ENCODE measurements around the gene PCSK2. TPM values are rescaled to one million over a fixed set of nuclear protein-coding genes. Genes with fewer than 3 reads are reported as not detected.

PCSK2 gene
- total RNA-seq, 1 donor from 2014 or later = not detected

DNA sequence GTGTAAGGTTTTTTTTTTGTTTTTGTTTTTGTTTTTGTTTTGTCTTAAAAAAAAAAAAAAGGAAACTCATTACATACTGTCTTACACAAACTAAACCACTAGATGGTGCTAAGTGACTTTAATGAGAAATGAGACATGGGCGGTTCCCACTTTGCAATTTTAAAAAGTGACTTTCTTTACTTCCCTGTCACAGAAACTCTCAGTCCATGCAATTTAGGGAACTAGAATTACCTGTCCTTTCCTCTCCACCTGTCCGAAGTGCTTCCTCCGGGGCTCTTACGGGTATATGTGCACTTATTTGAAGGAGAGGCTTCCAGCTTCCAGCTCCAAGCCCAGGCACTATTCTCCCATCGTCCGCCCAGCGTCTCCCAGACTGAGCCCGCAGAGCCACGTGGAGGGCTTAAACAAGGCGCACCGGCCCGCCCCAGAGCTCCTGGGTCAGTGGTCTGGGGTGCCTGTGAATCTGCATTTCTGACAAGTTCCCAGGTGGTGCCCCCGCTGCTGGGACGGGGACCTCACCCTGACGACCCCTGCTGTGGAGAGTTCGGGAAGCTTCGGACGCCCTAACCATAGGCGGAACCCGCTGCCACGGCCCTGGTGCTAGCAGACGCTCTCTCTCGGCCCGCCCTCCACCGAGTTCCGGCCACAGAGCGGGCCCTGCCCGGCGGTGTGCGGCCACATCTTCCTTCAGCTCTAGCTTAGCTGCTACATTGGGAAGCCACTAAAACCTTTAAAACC is 278.2 kb downstream of the PCSK2 start:
- intact Hi-C loops (cut with micrococcal nuclease) = loop anchor here (1.0 to 5.0 kb wide), 10 partner anchors 32 to 772 kb away; partner anchors contain the start of genes DSTN, MGME1, RRBP1 and SNX5
- DNase-seq (ENCODE audit: low spot score) = peak; percentile 67
- Mint-ChIP-seq H3K9me3 (no peaks in the 10 kb centered on the region), H3K27me3 (ENCODE audit: low read depth) (peaks cover 10% of the 10 kb centered on the region), H3K27ac (peak overlapping the region; percentile 88), H3K36me3 (ENCODE audit: low read depth) (no peaks in the 10 kb centered on the region), H3K4me1 (ENCODE audit: low read depth) (peaks cover 42% of the 10 kb centered on the region), H3K4me3 (ENCODE audit: low read depth) (peak overlapping the region; percentile 83)

DNA sequence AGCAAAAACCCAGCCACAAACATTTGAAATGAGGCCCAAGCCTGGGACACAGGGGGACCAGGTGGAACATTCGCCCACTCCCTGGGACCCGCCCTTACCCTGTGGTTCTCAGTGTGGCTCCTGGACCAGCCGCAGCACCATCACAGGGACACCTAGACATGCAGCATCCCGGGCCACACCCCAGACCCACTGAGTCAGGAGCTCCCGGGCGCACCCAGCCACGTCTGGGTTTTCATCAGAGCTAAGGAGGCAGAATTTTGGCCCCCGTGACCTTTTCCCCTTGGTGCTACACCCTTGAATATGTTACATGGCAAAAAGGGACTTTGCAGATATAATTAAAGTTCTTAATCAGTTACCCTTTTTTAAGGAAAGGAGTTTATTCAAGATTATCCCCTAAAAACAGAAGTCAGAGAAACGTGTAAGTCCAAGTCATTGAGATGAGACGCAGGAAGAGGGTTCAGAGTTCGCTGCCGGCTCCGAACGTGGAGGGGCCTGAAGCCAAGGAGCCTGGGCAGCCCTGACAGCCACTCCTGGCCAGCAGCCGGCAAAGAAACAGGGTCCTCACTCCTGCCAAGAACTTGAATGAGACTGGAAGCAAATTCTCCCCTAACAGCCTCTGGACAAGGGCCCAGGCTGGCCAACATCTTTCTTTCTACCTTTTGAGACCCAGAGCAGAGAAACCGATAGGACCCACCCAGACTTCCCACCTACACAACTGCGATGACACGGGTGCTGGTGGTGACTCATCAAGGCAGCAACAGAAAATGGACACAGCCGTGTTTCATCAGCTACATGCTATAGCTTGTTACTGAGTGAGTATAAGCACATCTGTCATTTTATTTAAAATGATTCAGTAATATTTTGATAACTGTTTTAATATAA is 279.0 kb downstream of the PCSK2 start:
- intact Hi-C loops (cut with micrococcal nuclease) = loop anchor here (1.0 to 5.0 kb wide), 11 partner anchors 24 to 771 kb away; partner anchors contain the start of genes DSTN, MGME1, RRBP1 and SNX5
- H3K9me3 Mint-ChIP-seq = no peaks in the 10 kb centered on the region

DNA sequence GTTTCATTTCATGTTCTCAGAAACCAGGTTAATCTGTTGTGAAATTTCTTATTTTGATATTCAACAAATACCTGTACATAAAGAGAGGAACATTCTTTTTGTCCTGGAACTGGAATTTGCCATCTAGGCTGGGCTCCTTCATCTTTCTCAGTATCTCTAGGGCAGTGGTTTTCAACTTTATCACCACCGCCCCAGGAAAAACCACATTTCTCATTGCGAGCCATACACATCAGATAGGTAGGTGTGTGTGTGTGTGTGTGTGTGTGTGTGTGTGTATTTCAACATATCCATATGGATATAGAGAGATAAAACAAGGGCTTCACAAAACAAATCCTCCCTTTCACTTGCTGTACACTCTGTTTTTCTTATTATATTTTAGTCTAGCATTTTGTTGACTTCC is 280.2 kb downstream of the PCSK2 start:
- intact Hi-C loops (cut with micrococcal nuclease) = loop anchor here (5.0 kb wide), 2 partner anchors 175 to 460 kb away; partner anchors contain the start of genes MGME1, RRBP1 and SNX5
- Mint-ChIP-seq H3K4me3 (ENCODE audit: low read depth) (no peak overlapping the region), H3K36me3 (ENCODE audit: low read depth) (no peaks in the 10 kb centered on the region), H3K27ac (peak overlapping the region; percentile 13), H3K4me1 (ENCODE audit: low read depth) (peaks cover 53% of the 10 kb centered on the region), H3K9me3 (no peaks in the 10 kb centered on the region), H3K27me3 (ENCODE audit: low read depth) (peaks cover 10% of the 10 kb centered on the region)
- no peak for DNase-seq (ENCODE audit: low spot score)

More for the DNA sequence above, 279.0 kb downstream of the PCSK2 start:
- Mint-ChIP-seq H3K27me3 (ENCODE audit: low read depth) (peaks cover 10% of the 10 kb centered on the region), H3K27ac (peak overlapping the region; percentile 88), H3K4me1 (ENCODE audit: low read depth) (peaks cover 43% of the 10 kb centered on the region), H3K36me3 (ENCODE audit: low read depth) (no peaks in the 10 kb centered on the region), H3K4me3 (ENCODE audit: low read depth) (peak overlapping the region; percentile 83)
- DNase-seq (ENCODE audit: low spot score) = peak; percentile 24

DNA sequence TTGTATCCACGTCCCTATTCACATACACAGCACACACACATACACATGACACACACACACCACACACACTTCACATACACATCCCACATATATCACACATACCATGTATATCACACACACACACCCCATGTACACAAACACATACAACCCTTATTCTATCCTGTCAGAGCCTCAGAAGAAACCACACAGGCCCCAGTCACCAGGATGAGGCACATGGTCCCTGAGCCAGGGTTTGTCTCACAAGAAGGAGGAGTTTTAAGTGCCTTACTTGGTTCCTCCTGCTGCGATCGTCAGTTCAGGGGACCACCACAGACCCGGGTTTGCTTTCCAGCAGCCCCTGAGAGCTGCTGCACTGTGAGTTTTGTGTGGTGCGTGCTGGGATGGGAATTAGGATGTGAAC is 280.7 kb downstream of the PCSK2 start:
- DNase-seq (ENCODE audit: low spot score) = no peak
- no peak overlapping the region for H3K4me3 Mint-ChIP-seq (ENCODE audit: low read depth)
- intact Hi-C loops (cut with micrococcal nuclease) = loop anchor here (5.0 kb wide), 2 partner anchors 175 to 460 kb away; partner anchors contain the start of genes MGME1, RRBP1 and SNX5
- H3K36me3 Mint-ChIP-seq (ENCODE audit: low read depth) = no peaks in the 10 kb centered on the region
- H3K27ac Mint-ChIP-seq = peak overlapping the region; percentile 13
- peaks cover 7% of the 10 kb centered on the region for H3K27me3 Mint-ChIP-seq (ENCODE audit: low read depth)
- H3K9me3 Mint-ChIP-seq = no peaks in the 10 kb centered on the region
- H3K4me1 Mint-ChIP-seq (ENCODE audit: low read depth) = peaks cover 55% of the 10 kb centered on the region

DNA sequence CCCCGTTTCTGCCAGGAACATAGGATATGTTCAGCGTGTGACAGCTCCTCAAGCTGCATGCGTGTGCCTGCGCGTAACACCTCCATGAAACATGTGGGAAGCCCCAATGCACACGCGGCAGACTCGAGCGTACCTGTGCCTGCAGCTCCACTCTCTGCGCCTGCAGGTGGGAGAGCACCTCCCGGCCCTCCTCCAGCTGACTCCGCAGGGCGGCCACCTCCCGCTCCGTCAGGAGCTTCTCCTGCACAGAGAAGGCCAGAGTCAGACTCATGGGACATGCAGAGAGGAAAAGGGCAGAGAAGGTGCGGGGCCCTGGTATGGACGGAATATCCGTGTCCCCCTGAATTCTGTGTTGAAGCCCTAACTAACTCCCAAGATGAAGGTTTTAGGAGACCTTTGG is 281.9 kb downstream of the PCSK2 start:
- intact Hi-C loops (cut with micrococcal nuclease) = loop anchor here (5.0 kb wide), 2 partner anchors 174 to 459 kb away; partner anchors contain the start of genes MGME1, RRBP1 and SNX5
- no peak for DNase-seq (ENCODE audit: low spot score)
- no peak overlapping the region for H3K4me3 Mint-ChIP-seq (ENCODE audit: low read depth)
- H3K9me3 Mint-ChIP-seq = no peaks in the 10 kb centered on the region
- H3K27me3 Mint-ChIP-seq (ENCODE audit: low read depth) = peaks cover 9% of the 10 kb centered on the region
- H3K27ac Mint-ChIP-seq = no peak overlapping the region
- H3K4me1 Mint-ChIP-seq (ENCODE audit: low read depth) = peaks cover 50% of the 10 kb centered on the region
- H3K36me3 Mint-ChIP-seq (ENCODE audit: low read depth) = no peaks in the 10 kb centered on the region

DNA sequence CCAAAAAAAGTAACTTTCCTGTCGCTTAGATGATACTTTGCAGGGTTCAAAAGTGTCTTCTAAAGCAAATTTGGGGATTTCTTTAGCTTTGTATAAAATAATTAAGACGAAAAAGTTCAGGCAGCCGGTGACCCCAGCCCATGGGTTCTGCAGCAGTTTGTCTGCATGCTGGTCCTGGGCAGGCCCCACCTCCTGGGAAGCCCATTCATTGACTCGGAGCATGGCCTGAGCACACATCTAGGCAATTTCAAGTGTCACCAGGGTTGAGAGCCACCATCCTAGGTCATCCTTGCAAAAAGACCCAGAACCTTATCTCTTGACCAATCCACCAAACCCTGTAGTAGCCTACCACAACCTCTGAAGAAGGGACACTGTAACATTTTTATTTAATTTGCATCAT is 283.7 kb downstream of the PCSK2 start:
- Mint-ChIP-seq H3K27ac (no peak overlapping the region), H3K36me3 (ENCODE audit: low read depth) (no peaks in the 10 kb centered on the region), H3K4me3 (ENCODE audit: low read depth) (no peak overlapping the region), H3K27me3 (ENCODE audit: low read depth) (peaks cover 9% of the 10 kb centered on the region), H3K9me3 (no peaks in the 10 kb centered on the region), H3K4me1 (ENCODE audit: low read depth) (peaks cover 33% of the 10 kb centered on the region)
- DNase-seq (ENCODE audit: low spot score) = no peak
- intact Hi-C loops (cut with micrococcal nuclease) = no loop called here

DNA sequence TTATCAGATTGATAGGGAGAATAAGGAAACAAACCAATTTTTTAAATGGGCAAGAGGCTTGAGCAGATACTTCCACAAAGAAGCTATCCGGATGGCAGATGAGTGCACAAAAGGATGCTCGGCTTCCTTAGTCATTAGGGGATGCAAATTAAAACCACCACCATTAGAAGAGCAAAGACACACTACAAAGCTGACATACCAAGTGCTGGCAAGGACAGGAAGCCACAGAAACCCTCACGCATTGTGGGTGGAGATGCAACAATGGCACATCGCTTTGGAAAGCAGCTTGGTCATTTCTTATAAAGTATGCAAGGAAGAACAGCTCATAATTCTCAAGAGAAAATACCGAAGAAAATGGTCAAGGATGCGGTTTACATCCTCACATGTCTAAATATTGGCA is 284.6 kb downstream of the PCSK2 start:
- no peak for DNase-seq (ENCODE audit: low spot score)
- Mint-ChIP-seq H3K9me3 (no peaks in the 10 kb centered on the region), H3K27ac (no peak overlapping the region), H3K4me1 (ENCODE audit: low read depth) (peaks cover 26% of the 10 kb centered on the region), H3K27me3 (ENCODE audit: low read depth) (peaks cover 12% of the 10 kb centered on the region), H3K36me3 (ENCODE audit: low read depth) (no peaks in the 10 kb centered on the region), H3K4me3 (ENCODE audit: low read depth) (no peak overlapping the region)
- intact Hi-C loops (cut with micrococcal nuclease) = no loop called here

DNA sequence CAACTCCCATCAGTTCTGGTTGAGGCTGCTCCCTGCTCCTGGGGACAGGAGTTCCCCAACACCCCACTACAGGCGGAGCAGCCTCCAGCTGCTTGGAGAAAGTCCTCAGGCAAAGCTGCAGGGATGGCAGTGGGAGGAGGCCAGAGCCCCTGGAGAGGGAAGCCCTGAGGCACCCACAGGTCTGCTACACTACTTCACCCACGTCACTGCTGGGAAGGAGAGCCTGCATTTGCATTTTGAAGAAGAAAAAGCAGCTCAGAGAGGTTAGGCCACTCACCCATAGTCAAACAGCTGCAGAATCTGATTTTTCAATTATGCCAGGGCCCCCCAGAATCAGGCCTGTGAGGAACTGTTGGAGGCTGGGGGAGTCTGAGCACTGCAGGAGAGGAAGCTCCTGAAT is 287.1 kb downstream of the PCSK2 start:
- H3K27ac Mint-ChIP-seq = no peak overlapping the region
- no peak for DNase-seq (ENCODE audit: low spot score)
- peaks cover 8% of the 10 kb centered on the region for H3K27me3 Mint-ChIP-seq (ENCODE audit: low read depth)
- intact Hi-C loops (cut with micrococcal nuclease) = no loop called here
- peaks cover 20% of the 10 kb centered on the region for H3K4me1 Mint-ChIP-seq (ENCODE audit: low read depth)
- no peak overlapping the region for H3K4me3 Mint-ChIP-seq (ENCODE audit: low read depth)
- H3K36me3 Mint-ChIP-seq (ENCODE audit: low read depth) = no peaks in the 10 kb centered on the region
- no peaks in the 10 kb centered on the region for H3K9me3 Mint-ChIP-seq

DNA sequence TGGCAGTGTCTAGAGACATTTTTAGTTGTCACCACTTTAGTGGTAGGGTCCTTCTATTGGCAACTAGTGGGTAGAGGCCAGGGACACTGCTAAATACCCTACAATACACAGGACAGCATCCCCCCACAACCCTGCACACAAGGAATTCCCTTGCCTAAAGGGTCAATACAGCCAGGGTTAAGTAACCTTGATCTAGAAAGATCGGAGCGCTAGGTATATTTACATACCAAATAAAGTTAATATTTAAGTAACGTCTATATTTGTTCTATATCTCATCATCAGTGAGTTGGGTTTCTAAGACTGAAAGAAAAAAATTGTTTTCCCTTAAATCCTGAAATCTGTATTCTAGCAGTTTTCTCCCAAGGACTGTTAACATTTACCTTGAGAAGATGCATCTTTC is 288.2 kb downstream of the PCSK2 start:
- Mint-ChIP-seq H3K27me3 (ENCODE audit: low read depth) (peaks cover 8% of the 10 kb centered on the region), H3K4me1 (ENCODE audit: low read depth) (peaks cover 20% of the 10 kb centered on the region), H3K36me3 (ENCODE audit: low read depth) (no peaks in the 10 kb centered on the region), H3K4me3 (ENCODE audit: low read depth) (no peak overlapping the region), H3K9me3 (no peaks in the 10 kb centered on the region), H3K27ac (no peak overlapping the region)
- no peak for DNase-seq (ENCODE audit: low spot score)
- intact Hi-C loops (cut with micrococcal nuclease) = no loop called here

DNA sequence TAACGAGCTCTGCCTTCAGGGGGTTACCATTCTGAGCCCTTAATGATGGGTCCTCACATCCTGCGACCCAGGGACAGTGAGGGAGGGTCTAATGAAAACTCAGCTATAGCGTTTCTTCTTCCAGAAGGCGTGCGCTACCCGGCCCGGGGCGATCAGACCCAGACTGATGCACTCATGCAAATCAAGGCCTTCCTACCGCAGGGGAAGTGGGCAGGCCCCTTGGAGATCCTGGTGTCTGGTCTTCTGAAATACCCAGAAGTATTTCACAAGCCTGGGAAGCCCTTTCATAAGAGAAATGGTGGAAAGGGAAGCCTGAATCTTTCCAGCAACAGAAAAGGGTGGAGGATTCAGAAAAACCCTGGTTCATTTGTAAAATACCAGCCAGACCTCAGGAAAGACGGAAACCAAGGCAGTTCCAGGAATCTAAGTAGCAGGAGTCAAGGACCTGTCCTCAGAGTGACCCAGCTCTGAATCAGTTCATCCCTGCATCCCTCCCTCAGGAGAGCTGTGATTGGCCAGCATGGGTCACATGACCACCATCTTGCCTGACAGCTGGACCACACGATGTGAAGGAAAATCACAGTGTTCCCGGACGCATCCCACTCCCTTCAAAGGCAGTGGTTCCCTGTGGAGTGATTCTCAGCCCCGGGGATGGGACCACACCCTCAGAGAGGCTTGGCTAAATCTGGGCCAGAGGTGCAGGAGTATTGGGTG is 291.7 kb downstream of the PCSK2 start:
- Mint-ChIP-seq H3K27ac (no peak overlapping the region), H3K36me3 (ENCODE audit: low read depth) (no peaks in the 10 kb centered on the region), H3K27me3 (ENCODE audit: low read depth) (peaks cover 6% of the 10 kb centered on the region), H3K4me1 (ENCODE audit: low read depth) (peaks cover 10% of the 10 kb centered on the region), H3K4me3 (ENCODE audit: low read depth) (no peak overlapping the region), H3K9me3 (no peaks in the 10 kb centered on the region)
- DNase-seq (ENCODE audit: low spot score) = no peak
- intact Hi-C loops (cut with micrococcal nuclease) = no loop called here

DNA sequence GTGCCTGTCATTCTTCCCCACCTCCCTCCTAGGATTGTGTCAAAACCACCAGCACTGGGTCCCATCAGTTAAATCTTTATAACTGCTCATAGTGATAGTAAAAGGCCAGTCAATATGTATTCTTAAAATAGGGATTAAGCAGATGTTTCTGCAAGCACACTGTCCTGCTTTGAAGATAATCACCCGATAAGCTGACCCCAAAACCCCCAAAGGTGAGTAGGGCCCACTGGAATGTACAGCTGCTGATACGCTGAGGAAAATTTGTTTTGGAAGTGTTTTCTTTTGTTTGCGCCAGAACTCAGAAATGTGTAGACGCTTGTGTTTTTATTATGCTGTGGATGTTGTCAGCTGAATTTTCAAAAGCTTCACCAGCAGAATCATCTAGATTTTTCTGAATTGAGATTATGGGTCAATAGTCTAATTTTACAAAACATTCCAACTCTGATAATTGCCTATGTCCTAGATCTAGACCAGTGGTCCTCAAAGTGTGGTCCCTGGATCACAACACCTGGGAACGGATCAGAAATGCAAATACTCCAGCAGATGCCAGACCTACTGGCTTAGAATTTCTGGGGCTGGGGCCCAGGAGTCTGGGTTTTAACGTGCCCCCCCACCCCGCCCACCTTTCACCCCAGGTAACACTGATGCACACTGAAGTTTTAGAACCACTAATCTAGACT is 292.9 kb downstream of the PCSK2 start:
- Mint-ChIP-seq H3K4me1 (ENCODE audit: low read depth) (peaks cover 10% of the 10 kb centered on the region), H3K27me3 (ENCODE audit: low read depth) (peaks cover 6% of the 10 kb centered on the region)

DNA sequence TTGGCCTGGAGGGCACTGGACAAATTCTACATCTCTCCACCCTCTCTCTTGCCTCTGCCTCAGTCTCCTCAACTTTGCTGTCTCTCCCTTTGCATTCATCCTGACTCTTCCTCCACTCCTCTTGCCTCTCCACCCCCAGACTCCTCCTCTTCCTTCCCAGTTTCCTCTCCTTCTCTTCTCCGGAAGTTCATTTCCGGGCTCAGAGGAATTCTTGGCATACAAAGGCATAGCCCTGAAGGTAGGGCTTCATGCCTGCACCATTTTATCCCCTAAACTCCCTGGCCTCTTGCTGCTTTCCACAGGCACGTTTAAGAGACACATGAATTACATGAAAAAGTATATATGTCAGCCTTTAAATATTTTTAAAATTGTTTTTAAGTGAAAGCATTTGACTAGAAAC is 293.7 kb downstream of the PCSK2 start:
- Mint-ChIP-seq H3K9me3 (no peaks in the 10 kb centered on the region), H3K4me1 (ENCODE audit: low read depth) (peaks cover 10% of the 10 kb centered on the region), H3K27ac (no peak overlapping the region), H3K36me3 (ENCODE audit: low read depth) (no peaks in the 10 kb centered on the region), H3K27me3 (ENCODE audit: low read depth) (peaks cover 7% of the 10 kb centered on the region), H3K4me3 (ENCODE audit: low read depth) (no peak overlapping the region)
- no peak for DNase-seq (ENCODE audit: low spot score)
- intact Hi-C loops (cut with micrococcal nuclease) = no loop called here

More for the DNA sequence above, 292.9 kb downstream of the PCSK2 start:
- no peak for DNase-seq (ENCODE audit: low spot score)
- H3K9me3 Mint-ChIP-seq = no peaks in the 10 kb centered on the region
- intact Hi-C loops (cut with micrococcal nuclease) = no loop called here
- no peak overlapping the region for H3K4me3 Mint-ChIP-seq (ENCODE audit: low read depth)
- no peak overlapping the region for H3K27ac Mint-ChIP-seq
- H3K36me3 Mint-ChIP-seq (ENCODE audit: low read depth) = no peaks in the 10 kb centered on the region

Data from activated T-helper 2 cell treated with anti-CD3 and anti-CD28 coated beads, Interferon-gamma antibody, Interleukin-2, Interleukin-4, amounts not matched to agents 10 μg/mL and 5 μg/mL and 100 μg/mL, durations not matched to agents 14 hours and 24 hours and 36 hours (primary cell).